Breast epithelium (tissue), 4 donors: ENCODE data around the gene ROR1. TPM values are rescaled to one million over a fixed set of nuclear protein-coding genes. Genes with fewer than 3 reads are reported as not detected.

ENCODE experiments used
- DNase-seq, 2 donors: peaks; one replicate each; pipeline ENCODE4 v3.0.0-alpha.2; 2019; ENCODE audit warnings: low spot score in 2 of 2
- H3K27ac ChIP-seq, 2 donors: fragments of 200-600 bp; sonication (generic) in 1 of 2; one replicate each; pipeline ENCODE4 v1.5.1; 2016 to 2019; ENCODE audit warnings: mild to moderate bottlenecking in 1 of 2
- H3K27me3 ChIP-seq, 2 donors: fragments of 200-600 bp; sonication (generic) in 1 of 2; one replicate each; pipeline versions ENCODE4 v1.5.1 to v1.6.0; 2017 to 2019; ENCODE audit warnings: control low read depth in 1 of 2, mild to moderate bottlenecking in 1 of 2
- H3K36me3 ChIP-seq: fragments of 200-600 bp; one replicate; pipeline ENCODE4 v1.5.1; 2019
- H3K4me1 ChIP-seq, 2 donors: fragments of 200-600 bp; sonication (generic); one replicate each; pipeline ENCODE4 v1.5.1; 2016 to 2019; ENCODE audit warnings: control low read depth in 1 of 2
- H3K4me3 ChIP-seq, 3 donors: fragments of 200-600 bp; sonication (generic); 1 replicate in 2 of 3; 2 replicates in 1 of 3; pipeline ENCODE4 v1.5.1; 2016 to 2019; ENCODE audit warnings: mild to moderate bottlenecking in 3 of 3, moderate library complexity in 2 of 3
- H3K9me3 ChIP-seq, 2 donors: fragments of 200-600 bp; sonication (generic) in 1 of 2; one replicate each; pipeline ENCODE4 v1.5.1; 2016 to 2019; ENCODE audit warnings: control low read depth in 1 of 2
- CTCF ChIP-seq, 3 donors: fragments of 450-650 bp; IDR thresholded peaks; one replicate each; pipeline ENCODE4 v1.5.1; 2016 to 2017; ENCODE audit warnings: antibody characterized with exemption in 3 of 3, mild to moderate bottlenecking in 3 of 3, moderate library complexity in 3 of 3
- POLR2A ChIP-seq: fragments of 450-650 bp; IDR thresholded peaks from one replicate; pipeline ENCODE4 v1.6.1; 2016; ENCODE audit warnings: antibody characterized with exemption, mild to moderate bottlenecking, moderate library complexity
- POLR2AphosphoS5 ChIP-seq, 3 donors: sonication (generic); formaldehyde crosslinking; IDR thresholded peaks; one replicate each; pipeline ENCODE4 v1.6.1; 2017; ENCODE audit warnings: antibody characterized with exemption in 3 of 3
- intact Hi-C: fragments of 100-400 bp; cut with DNase I; formaldehyde crosslinking; loops from one replicate; pipeline ENCODE4 v1.15.1; 2023; ENCODE audit warnings: low total_unique reads
- total RNA-seq, 3 donors: library from RNA; depleted of rRNA; stranded (reverse); fragments of >200 nt; gene quantifications; one replicate each; pipeline ENCODE4 v1.1.0, GENCODE V29; 2016

The ROR1 gene
- total RNA-seq, 3 donors from 2014 or later, result 5.9 to 11.6 (median 7.7) TPM

- H3K27ac ChIP-seq, result no peak overlapping the region
- no peaks in the 10 kb centered on the region for H3K36me3 ChIP-seq
- H3K4me1 ChIP-seq, result peaks cover 0 to 4% of the 10 kb centered on the region in 2 donors
- H3K9me3 ChIP-seq, result no peaks in the 10 kb centered on the region
- no peaks in the 10 kb centered on the region for H3K27me3 ChIP-seq
- no peak for DNase-seq
- intact Hi-C loops, result loop anchor here (10.0 kb wide), 1 partner anchor 1773 kb away; the partner anchor contains the start of gene KANK4
- TF ChIP-seq POLR2A (no peak), CTCF (IDR thresholded peaks at IDR 0.05) (no peak), POLR2AphosphoS5 (IDR thresholded peaks at IDR 0.05) (no peak)
- no peak overlapping the region for H3K4me3 ChIP-seq
Measured at GRCh38 chr1:64087768-64088167, 314.0 kb downstream of the ROR1 start.

- intact Hi-C loops, result no loop called here
- peaks cover 0 to 4% of the 10 kb centered on the region in 2 donors for H3K4me1 ChIP-seq
- no peak for DNase-seq
Measured at GRCh38 chr1:64090436-64090835, 316.6 kb downstream of the ROR1 start.

GRCh38 chr1:64092851-64093371 is 319.1 kb downstream of the ROR1 start:
- intact Hi-C loops, result no loop called here
- TF ChIP-seq POLR2A, result no peak
- TF ChIP-seq CTCF (IDR thresholded peaks at IDR 0.05), result no peak
- no peak for TF ChIP-seq POLR2AphosphoS5 (IDR thresholded peaks at IDR 0.05)
- Histone ChIP-seq H3K4me3 (no peak overlapping the region), H3K27me3 (no peaks in the 10 kb centered on the region), H3K4me1 (peaks cover 0 to 4% of the 10 kb centered on the region in 2 donors), H3K36me3 (no peaks in the 10 kb centered on the region), H3K27ac (peak overlapping the region in 1 of 2 donors; percentile 40), H3K9me3 (no peaks in the 10 kb centered on the region)
- DNase-seq, result no peak

More at GRCh38 chr1:64090436-64090835, 316.6 kb downstream of the ROR1 start:
- TF ChIP-seq POLR2AphosphoS5 (IDR thresholded peaks at IDR 0.05), result no peak
- TF ChIP-seq POLR2A, result no peak
- TF ChIP-seq CTCF (IDR thresholded peaks at IDR 0.05), result no peak
- H3K36me3 ChIP-seq, result no peaks in the 10 kb centered on the region
- H3K4me3 ChIP-seq, result no peak overlapping the region
- no peaks in the 10 kb centered on the region for H3K27me3 ChIP-seq
- H3K9me3 ChIP-seq, result no peaks in the 10 kb centered on the region
- no peak overlapping the region for H3K27ac ChIP-seq

- Histone ChIP-seq H3K36me3 (no peaks in the 10 kb centered on the region), H3K27ac (no peak overlapping the region), H3K9me3 (no peaks in the 10 kb centered on the region), H3K4me3 (no peak overlapping the region), H3K4me1 (peaks cover 0 to 4% of the 10 kb centered on the region in 2 donors), H3K27me3 (no peaks in the 10 kb centered on the region)
- intact Hi-C loops, result no loop called here
- DNase-seq, result no peak
- TF ChIP-seq POLR2AphosphoS5 (IDR thresholded peaks at IDR 0.05) (no peak), POLR2A (no peak), CTCF (IDR thresholded peaks at IDR 0.05) (no peak)
Measured at GRCh38 chr1:64093941-64094340, 320.1 kb downstream of the ROR1 start.

GRCh38 chr1:64095832-64096231 is 322.0 kb downstream of the ROR1 start:
- Histone ChIP-seq H3K27ac (no peak overlapping the region), H3K4me1 (peaks cover 0 to 4% of the 10 kb centered on the region in 2 donors), H3K36me3 (no peaks in the 10 kb centered on the region), H3K27me3 (no peaks in the 10 kb centered on the region), H3K4me3 (no peak overlapping the region), H3K9me3 (no peaks in the 10 kb centered on the region)
- TF ChIP-seq POLR2A, result no peak
- no peak for DNase-seq
- intact Hi-C loops, result no loop called here

- Histone ChIP-seq H3K27ac (no peak overlapping the region), H3K9me3 (no peaks in the 10 kb centered on the region), H3K4me3 (no peak overlapping the region), H3K27me3 (no peaks in the 10 kb centered on the region), H3K4me1 (no peaks in the 10 kb centered on the region), H3K36me3 (no peaks in the 10 kb centered on the region)
- intact Hi-C loops, result no loop called here
- DNase-seq, result no peak
- TF ChIP-seq POLR2A (no peak), POLR2AphosphoS5 (IDR thresholded peaks at IDR 0.05) (no peak), CTCF (IDR thresholded peaks at IDR 0.05) (no peak)
Measured at GRCh38 chr1:64097859-64098258, 324.0 kb downstream of the ROR1 start.
